Kidney tubule cell (primary cell): Measurements from ENCODE around the gene TRAF7.
A peak's percentile ranks its signal among the peaks of the same experiment; 100 is the strongest.

Source experiments
- DNase-seq: peaks from one replicate; pipeline ENCODE4 v3.0.0-alpha.2; 2018; ENCODE audit warnings: low spot score

The TRAF7 gene

DNA sequence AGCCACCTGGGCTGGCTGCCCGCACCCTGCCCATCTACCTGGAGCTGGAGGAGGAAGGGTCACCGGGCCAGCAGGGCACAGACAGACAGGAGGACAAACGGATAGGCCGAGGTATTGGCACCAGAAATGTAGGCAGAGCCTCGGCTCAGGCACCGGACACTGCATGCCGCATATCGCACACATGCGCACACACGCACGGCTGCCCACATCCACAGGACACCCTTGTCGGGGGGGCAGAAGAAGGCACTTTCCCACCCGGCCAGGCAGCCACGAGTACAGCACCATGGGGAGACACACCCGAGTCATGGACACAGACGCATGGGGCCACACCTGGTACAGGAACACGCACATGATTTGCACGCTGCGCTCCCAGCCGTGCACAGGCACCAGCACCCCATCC is 26.4 kb downstream of the TRAF7 start:
- DNase-seq = no peak

DNA sequence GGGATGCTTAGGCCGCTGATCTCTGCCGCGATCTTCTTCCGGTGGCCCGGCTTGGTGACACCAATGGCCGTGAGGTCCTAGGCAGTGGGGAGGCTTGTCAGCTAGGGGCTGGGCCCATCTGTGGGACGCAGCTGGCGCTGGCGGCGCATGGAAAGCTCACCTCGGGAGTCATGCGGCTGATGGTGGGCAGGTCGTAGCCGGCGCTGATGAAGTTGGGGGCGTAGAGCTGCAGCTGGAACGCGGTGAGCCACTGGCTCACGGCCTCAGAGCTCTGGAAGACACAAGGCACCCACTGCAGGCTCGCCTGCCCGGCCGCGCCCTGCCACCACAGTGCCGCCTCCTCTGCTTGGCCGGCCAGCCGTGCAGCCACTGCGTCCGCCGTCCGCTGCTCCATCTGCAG is 28.1 kb downstream of the TRAF7 start:
- peak; percentile 14 for DNase-seq

- no peak for DNase-seq
Observed at GRCh38 chr16:2184346-2184745, 28.8 kb downstream of the TRAF7 start.

- no peak for DNase-seq
Observed at GRCh38 chr16:2184962-2185361, 29.4 kb downstream of the TRAF7 start.

DNA sequence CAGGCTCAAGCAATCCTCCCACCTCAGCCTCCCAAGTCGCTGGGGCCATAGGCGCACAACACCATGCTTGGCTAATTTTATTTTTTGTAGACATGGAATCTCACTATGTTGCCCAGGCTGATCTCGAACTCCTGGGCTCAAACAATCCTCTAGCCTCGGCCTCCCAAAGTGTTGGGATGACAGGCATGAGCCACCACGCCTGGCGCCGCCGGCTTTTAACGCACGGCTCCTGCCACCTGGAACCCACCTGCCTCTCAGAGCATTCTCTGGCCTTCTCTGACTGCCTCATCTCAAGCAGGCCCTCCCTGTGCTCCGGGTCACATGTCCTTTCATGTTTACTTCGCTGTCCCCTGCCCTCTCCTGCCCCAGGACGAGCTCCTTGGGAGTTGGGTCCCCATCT is 30.5 kb downstream of the TRAF7 start:
- no peak for DNase-seq

DNA sequence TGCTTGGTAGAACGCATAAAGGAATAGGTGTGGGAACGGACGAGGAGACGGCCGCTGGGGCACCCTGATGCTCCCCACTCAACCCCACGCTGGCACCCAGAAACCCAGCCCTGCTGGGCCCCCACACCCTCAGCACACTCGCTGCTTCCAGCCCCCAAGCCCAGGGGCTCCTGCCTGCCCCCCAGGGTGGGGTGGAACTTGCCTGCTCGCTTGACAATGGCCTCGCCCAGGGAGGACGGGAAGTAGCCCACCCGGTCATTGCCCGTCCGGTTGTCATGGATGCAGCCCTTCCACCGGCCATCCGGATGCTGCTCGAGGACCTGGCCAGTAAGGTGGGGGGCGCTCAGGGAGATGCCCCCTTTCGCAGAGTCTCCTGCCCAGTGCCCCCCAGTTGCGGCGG is 30.9 kb downstream of the TRAF7 start:
- no peak for DNase-seq

DNA sequence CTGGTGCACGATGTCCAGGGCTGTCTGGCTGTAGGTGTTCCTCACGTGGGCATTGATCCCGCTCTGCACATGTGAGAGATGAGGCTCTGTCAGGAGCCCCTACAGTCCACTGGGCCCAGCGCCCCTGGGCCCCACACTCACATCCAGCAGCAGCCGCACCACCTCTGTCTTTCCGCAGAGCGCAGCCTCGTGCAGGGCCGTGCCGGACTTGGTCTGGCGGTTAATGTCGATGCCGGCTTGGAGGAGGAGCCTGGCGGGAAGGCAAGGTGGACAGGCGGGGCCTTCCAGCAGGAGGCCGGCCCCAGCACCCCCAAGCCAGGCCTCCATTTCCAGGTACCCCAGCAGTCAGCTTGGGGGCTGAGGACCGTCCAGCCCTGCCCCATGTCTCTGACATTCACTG is 31.6 kb downstream of the TRAF7 start:
- DNase-seq = no peak

DNA sequence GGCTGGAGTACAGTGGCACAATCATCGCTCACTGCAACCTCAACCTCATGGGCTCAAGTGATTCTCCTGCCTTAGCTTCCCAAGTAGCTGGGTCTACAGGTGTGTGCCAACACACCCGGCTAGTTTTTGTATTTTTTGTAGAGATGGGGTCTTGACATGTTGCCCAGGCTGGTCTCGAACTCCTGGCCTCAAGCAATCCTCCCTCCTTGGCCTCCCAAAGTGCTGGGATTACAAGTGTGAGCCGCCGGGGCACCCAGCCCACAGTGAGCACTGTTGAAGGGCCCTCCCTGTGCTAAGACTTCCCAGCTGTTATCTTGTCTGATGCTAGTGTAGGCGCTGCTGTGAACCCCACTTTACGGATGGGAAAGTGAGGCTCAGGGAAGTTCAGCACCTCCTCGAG is 32.8 kb downstream of the TRAF7 start:
- no peak for DNase-seq

- DNase-seq = no peak
Observed at GRCh38 chr16:2189252-2189893, 33.8 kb downstream of the TRAF7 start.

GRCh38 chr16:2190002-2190658 is 34.5 kb downstream of the TRAF7 start:
- no peak for DNase-seq

DNA sequence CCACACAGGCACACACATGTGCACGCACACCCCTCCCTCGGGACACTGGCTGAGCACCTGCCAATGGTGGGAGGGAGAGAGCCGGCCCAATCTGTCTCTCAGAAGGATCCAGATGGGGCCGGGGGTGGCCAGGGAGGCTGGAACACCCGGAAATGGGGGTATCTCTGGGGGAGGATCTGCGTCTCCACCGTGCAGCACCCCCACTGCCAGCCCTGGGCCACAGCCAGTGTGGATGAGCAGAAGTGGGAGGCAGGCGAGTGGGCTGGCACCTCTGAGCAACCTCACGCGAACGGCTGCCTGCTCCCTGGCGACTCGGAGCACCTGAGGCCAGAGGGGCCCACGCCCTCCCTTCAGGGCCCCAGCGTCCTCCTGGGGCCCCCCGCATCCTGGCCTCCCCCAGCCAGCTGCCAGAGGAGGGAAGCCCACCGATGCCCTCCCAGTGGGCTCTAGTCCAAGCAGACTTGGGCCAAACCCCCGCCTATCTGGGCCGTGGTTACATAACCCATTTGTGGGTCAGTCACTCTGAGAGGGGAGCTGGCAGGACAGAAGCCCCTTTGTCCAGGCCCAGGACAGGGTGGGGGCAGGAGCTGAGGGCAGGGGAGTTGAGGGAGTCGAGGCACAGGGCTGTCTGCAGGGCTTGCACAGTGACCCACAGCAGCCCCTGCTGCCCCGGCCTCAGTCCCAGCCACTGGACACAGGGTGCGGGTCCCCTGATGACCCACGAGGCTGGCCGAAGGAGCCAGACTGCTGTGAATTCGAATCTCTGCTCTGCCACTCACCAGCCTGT is 35.3 kb downstream of the TRAF7 start:
- DNase-seq = no peak

- DNase-seq = no peak
Observed at GRCh38 chr16:2191446-2191706, 35.8 kb downstream of the TRAF7 start.

- peak; percentile 70 for DNase-seq
Observed at GRCh38 chr16:2194166-2194834, 38.7 kb downstream of the TRAF7 start.

DNA sequence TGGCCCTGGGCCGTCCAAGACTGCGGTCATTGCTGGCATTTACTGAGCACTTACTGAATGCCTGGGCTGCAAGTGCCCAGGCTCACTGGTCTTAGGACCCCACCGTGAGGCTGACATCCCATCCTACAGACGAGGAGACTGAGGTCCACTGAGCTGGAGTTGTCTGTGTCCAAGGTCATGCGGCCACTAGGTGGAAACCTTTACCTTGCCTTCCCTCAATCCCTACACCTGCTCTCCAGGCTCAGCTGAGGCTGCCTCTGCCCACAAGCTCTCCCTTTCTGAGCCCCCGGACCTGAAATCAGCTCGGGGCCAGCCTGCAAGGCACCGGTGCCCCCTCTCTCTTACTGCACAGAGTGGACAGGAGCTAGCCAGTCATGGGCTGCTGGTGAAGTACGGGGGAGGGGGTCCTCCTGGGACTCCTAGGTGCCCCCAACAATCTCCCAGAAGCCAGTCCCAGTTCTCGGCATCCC is 39.3 kb downstream of the TRAF7 start:
- peak; percentile 76 for DNase-seq

- no peak for DNase-seq
Observed at GRCh38 chr16:2195322-2196161, 40.0 kb downstream of the TRAF7 start.

DNA sequence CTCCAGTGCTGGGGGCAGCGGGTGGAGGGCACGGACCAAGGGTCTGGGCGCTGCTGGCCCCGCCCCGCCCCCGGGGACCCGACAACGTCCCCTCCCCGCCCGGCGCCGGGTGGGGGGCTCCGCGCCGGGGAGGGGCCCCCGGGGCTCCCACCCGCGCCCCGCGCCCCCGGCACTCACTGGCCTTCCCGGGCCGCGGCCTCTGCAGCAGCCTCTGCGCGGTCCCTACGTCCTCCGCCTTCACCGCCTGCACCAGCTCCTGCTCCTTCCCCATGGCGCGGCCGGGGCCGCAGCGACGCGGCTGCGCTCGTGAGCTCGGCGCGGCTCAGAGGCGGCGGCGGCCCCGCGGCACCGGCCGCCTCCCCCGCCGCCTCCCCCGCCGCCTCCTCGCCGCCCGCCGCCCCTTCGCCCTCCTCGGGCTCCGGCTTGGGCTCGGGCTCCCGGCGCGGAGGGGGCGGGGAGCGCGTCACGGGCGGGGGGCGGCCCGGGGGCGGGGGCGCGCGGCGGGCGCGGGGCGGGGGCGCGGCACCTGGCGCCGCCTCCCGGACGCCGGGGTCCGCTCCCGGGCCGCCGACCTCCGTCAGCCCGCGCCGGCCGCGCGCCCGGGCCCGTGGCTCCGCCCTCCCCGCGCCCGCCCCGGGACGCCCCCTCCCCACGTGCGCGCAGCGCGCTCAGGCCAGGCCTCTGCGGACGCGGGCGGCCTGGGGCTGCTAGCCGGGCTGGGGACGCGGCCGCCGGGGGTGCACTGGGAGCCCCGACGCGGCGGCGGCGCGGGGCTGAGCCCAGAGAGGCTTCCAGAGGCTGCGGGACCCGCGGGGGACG is 40.8 kb downstream of the TRAF7 start, which contains the start of gene CASKIN1:
CASKIN1 (minus strand) TSS at position 444 of the 819 bp plus-strand sequence; CDS start at position 271, 173 bp downstream.
- DNase-seq = peak; percentile 16

GRCh38 chr16:2196981-2197511 is 41.5 kb downstream of the TRAF7 start:
- no peak for DNase-seq

DNA sequence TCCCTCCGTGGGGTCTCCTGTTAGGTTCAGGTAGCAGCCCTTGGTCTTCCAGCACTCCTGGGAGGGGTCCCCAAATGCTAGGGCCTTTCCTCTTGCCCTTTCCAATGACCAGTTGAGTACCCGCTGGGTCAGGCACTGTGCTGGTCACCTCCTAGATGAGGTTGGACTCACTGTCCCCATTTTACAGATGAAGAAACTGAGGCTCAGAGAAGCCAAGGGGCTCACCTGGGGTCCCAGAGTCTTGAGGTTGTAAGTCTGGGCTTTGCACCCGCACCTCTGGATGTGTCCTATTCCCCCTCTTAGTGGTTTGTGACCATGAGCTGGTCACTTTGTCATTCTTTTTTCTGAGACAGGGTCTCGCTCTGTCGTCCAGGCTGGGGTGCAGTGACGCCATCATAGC is 42.2 kb downstream of the TRAF7 start:
- DNase-seq = no peak

DNA sequence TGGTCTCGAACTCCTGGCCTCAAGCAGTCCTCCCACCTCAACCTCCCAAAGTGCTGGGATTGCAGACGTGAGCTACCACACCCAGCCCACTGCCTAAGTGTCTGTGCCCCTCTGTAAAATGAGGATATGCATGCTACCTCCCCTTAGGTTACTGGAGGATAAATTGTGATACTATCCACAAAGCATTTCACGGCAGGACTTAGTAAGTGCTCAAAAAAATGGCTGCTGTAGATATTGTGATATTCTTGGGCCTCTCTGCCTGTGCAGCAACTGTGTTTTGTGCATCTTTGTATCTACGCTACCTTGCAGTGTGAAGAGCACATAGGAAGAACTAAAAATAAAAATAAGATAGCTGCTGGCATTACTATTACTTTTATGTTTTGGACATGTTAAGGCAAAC is 42.7 kb downstream of the TRAF7 start:
- no peak for DNase-seq

DNA sequence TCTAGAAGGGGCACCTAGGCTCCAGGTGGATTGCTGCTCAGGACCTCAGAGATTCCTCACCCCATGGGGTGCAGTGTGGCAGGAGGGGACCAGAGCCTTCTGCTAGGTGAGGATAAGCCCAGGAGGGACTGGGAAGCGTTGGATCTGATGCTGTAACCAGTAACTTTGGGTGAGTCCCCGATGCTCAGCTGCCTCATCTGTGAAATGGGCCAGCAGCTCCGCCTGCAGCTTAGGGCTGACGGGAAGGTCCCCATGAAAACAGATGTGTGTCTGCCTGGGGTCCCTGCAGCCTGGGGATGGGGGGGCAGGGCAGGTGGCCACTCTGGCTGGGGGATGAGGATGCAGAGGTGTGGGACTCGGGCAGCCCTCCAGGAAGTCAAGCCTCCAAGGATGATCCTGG is 43.5 kb downstream of the TRAF7 start:
- DNase-seq = no peak
